GM12865 (cell line): ENCODE results near the gene IPO11.

Experiments
- DNase-seq: peaks from one replicate; pipeline ENCODE4 v3.0.0; 2010; ENCODE audit warnings: low read depth
- H3K4me3 ChIP-seq: 2 replicates; pipeline ENCODE4 v1.5.1; 2011; ENCODE audit warnings: mild to moderate bottlenecking, low read depth, low read length, control low read depth
- TF ChIP-seq, protein P1 (sequence below): IDR thresholded peaks from 2 replicates; pipeline ENCODE4 v1.5.1; 2011; ENCODE audit warnings: low read length, control low read depth, low read depth, inconsistent platforms; ENCODE audit not compliant: insufficient read depth; ENCODE audit errors: missing control alignments

IPO11 gene

DNA sequence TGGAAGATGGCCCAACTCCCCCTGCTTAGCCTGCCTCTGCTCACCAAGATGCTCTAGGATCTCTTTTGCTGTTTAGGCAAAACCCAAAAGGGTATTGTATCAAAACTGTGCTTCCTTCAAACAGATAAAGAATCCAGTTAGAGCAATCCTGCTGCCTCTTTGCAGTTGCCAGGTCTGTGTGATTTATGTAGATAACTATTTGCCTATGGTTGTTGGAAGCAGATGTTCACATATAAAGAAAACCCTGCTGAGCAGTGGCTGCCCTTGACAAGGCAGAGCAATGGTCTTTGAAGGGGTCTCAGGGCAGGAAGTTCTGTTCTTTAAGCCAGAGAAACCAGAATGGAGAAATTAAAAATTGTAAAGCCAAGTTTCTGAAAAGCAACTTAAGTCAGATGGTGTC lies 234.7 kb downstream of the IPO11 start:
- H3K4me3 ChIP-seq = no peak overlapping the region
- TF ChIP-seq, protein P1, sequence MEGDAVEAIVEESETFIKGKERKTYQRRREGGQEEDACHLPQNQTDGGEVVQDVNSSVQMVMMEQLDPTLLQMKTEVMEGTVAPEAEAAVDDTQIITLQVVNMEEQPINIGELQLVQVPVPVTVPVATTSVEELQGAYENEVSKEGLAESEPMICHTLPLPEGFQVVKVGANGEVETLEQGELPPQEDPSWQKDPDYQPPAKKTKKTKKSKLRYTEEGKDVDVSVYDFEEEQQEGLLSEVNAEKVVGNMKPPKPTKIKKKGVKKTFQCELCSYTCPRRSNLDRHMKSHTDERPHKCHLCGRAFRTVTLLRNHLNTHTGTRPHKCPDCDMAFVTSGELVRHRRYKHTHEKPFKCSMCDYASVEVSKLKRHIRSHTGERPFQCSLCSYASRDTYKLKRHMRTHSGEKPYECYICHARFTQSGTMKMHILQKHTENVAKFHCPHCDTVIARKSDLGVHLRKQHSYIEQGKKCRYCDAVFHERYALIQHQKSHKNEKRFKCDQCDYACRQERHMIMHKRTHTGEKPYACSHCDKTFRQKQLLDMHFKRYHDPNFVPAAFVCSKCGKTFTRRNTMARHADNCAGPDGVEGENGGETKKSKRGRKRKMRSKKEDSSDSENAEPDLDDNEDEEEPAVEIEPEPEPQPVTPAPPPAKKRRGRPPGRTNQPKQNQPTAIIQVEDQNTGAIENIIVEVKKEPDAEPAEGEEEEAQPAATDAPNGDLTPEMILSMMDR = no peak
- DNase-seq = no peak

DNA sequence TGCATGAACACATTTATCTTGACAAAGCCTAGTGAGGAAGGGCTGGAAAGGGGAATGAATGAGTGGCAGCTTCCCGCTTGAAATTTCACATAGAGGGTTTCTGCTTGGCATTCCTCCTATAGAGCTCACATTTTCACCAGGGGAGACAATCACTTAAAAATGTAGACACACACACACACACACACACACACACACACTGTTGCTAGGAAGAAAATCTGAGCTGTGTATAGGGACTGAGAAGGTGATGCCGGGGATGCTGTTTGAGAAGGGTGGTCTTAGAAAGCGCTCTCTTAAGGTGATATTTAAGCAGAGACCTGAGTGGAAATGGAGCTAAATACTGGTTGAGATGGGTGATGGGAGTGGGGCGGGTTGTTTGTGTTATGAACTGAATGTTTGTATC lies 236.5 kb downstream of the IPO11 start:
- no peak overlapping the region for H3K4me3 ChIP-seq
- DNase-seq = no peak
- TF ChIP-seq, protein P1 = no peak

DNA sequence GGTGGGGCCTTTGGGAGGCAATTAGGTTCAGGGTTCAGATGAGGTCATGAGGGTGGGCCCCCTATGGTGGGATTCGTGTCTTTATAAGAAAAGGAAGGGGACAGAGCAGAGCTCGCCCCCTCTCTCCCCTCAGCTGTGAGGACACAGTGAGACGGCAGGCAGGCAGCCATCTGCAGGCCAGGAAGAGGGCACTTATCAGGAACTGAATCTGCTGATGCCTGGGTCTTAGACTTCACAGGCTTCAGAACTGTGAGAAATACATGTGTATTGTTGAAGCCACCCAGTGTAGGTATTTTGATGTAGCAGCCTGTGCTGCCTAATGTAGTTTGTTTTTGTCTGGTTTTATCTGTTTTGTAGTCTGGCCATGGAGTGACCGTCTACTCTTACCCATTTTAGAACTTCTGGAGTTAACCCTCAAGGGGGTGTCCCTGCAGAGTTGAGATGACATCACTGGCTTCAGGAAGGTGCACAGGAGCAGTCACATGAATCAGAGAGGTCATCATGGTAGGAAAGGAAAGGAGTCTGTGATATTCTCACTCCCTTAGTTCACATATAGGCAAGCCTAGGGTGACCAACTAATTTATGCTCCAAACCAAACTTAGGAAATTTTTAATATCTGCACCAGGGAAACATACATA lies 237.0 kb downstream of the IPO11 start:
- no peak for DNase-seq
- no peak overlapping the region for H3K4me3 ChIP-seq
- TF ChIP-seq, protein P1 = no peak

DNA sequence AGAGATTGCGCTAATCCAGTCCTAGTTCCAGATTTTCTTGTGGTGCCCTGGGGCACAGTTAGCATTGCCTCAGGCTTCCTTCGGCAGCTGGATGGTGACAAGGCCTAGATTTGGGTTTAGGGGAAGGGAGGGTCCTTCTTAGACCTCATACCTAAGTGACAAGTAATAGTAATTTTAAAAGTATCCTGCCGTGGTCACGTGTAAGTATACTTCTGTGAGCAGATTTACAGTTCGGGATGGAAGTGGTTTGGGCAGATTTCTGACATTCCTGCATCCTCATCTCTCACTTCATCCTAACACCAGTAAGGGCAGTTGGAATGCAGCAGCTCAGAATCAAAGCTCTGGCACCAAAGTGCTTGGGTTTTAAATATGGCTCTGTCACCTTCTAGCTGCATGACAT lies 237.6 kb downstream of the IPO11 start:
- H3K4me3 ChIP-seq = no peak overlapping the region
- TF ChIP-seq, protein P1 = no peak
- no peak for DNase-seq

DNA sequence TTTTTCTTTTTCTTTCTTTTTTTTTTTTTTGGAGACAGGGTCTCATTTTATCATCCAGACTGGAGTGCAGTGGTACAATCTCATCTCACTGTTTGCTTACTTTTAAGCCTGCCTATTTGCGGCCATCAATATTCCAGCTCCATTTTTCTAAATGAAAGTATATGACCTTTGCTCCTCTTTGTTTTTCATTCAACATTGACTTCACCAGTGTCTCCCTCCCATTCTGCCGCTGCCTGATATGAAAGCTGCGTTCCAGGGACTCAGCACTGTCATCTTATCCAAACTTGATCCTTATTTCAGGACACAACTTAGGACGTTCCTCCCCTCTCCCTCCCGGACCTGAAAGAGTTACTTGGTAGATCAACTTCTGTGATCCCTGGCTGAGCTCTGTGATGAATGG lies 239.7 kb downstream of the IPO11 start:
- H3K4me3 ChIP-seq = no peak overlapping the region
- no peak for DNase-seq
- TF ChIP-seq, protein P1 = no peak

DNA sequence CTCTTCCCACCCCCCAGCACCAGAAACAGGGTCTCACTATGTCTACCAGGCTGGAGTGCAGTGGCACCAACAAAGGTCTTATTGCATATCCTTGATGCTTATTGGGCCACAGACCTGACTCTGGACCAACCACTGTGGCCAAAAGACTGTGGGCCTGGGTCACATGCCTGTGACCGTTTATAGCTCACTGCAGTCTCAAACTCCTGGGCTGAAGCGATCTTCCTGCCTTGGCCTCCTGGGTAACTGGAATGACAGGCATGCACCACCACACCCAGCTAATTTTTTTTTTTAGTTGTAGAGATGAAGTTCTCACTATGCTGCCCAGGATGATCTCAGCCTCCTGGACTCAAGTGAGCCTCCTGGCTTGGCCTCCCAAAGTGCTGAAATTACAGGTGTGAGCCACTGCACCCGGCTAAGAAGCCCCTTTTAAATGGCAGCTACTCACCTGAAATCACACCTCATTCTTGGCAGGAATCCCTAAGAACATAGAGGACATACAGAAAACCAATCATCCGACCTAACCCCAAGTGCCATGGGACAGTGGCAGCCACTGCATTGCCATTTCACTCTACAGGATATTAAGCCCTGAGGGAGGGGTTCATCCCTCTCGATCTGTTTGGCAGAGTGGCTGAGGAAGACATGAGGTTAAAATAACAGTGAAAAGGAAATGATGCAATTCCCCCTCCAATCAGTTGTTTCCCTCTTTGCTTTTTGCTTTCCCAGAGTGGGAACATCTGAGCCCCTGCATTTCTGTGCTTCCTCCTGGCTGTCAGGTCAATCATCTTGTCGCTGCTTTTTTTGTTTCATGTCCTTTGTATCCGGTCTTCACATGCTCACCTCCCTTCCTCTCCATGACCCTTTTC lies 240.7 kb downstream of the IPO11 start:
- H3K4me3 ChIP-seq = no peak overlapping the region
- DNase-seq = no peak
- TF ChIP-seq, protein P1 = no peak
